ENCODE data around the gene LRRC56. TPM values are rescaled to one million over a fixed set of nuclear protein-coding genes. Genes with fewer than 3 reads are reported as not detected.
A peak's percentile ranks its signal among the peaks of the same experiment; 100 is the strongest.

LRRC56 gene
- total RNA-seq, 1 donor, result 0.45 TPM

DNA sequence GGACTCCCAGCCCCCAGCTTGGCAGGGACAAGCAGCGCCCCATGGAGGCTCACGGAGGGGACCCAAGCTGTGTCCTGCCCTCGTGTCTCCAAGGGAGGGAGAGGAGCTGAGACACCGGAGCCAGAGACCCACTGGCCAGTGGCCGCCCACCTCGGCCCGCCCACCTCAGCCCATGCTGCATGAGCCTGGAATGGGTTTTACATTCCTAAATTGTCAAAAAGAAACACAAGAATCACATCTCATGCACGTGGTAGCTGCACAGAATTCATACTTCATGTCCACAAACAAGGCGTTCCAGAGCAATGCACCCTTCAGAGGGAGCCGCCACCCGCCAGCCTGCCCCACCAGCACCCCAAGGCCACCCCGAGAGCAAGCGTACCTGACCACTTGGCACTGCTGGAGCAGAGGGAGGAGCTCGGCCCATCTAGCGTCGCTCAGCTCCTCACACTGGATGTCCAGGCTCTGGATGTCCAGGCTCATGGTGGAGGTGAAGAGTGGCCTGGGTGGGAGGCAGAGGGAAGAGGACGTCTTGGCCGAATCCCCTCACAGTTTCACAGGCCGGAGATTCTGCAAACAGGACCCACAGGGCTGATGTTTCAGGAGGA, 35.5 kb upstream of the LRRC56 start:
- TF ChIP-seq, protein P1, sequence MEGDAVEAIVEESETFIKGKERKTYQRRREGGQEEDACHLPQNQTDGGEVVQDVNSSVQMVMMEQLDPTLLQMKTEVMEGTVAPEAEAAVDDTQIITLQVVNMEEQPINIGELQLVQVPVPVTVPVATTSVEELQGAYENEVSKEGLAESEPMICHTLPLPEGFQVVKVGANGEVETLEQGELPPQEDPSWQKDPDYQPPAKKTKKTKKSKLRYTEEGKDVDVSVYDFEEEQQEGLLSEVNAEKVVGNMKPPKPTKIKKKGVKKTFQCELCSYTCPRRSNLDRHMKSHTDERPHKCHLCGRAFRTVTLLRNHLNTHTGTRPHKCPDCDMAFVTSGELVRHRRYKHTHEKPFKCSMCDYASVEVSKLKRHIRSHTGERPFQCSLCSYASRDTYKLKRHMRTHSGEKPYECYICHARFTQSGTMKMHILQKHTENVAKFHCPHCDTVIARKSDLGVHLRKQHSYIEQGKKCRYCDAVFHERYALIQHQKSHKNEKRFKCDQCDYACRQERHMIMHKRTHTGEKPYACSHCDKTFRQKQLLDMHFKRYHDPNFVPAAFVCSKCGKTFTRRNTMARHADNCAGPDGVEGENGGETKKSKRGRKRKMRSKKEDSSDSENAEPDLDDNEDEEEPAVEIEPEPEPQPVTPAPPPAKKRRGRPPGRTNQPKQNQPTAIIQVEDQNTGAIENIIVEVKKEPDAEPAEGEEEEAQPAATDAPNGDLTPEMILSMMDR (IDR thresholded peaks at IDR 0.05; ENCODE audit: insufficient read depth, low read length), result no peak
- DNase-seq (ENCODE audit: low read depth), result no peak
- peak overlapping the region; percentile 95 for H3K4me3 ChIP-seq (ENCODE audit: low read depth, low read length)

DNA sequence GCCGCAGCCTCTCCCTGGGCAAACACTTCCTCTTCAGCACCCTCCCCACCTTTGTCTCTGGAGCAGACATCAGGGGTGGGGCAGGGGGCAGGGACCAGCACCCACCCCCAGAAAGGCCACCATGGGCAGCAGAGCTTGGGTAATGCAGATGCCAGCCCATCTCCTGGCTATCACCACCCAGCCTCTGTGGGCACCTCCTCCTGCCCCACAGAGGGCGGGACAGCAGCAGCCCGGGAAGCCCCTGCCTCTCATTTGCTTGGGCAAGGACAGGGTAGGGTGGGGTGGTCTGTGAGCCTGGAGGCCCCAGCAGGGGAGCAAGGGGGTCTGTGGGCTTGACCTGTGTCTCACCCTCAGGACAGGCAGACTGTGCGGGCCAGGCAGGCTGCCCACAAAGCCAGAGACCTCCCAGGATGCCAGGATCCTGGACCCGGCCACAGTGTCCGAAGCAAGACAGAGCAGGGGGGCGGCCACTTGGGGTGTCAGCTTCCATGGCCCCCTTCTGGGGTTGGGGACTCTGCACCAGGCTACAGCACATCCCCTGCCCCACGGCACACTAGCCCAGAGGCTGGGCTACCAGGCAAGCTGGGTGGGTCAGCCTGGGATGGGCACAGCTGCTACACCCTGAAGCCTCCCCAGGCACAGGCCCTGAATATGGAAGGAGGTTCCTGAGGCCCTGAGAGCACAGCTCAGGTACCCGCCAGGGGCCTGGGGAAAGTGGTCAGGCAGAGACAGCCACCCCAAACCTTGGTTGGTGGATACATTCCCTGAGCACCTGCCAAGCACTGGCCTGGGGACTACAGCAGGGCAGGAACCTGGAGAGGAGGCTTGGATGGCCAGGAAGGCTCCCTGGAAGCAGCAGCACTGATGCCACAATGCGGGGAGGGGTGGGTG, 34.8 kb upstream of the LRRC56 start:
- TF ChIP-seq, protein P1 (IDR thresholded peaks at IDR 0.05; ENCODE audit: insufficient read depth, low read length), result no peak
- H3K4me3 ChIP-seq (ENCODE audit: low read depth, low read length), result peak overlapping the region; percentile 95
- DNase-seq (ENCODE audit: low read depth), result no peak

DNA sequence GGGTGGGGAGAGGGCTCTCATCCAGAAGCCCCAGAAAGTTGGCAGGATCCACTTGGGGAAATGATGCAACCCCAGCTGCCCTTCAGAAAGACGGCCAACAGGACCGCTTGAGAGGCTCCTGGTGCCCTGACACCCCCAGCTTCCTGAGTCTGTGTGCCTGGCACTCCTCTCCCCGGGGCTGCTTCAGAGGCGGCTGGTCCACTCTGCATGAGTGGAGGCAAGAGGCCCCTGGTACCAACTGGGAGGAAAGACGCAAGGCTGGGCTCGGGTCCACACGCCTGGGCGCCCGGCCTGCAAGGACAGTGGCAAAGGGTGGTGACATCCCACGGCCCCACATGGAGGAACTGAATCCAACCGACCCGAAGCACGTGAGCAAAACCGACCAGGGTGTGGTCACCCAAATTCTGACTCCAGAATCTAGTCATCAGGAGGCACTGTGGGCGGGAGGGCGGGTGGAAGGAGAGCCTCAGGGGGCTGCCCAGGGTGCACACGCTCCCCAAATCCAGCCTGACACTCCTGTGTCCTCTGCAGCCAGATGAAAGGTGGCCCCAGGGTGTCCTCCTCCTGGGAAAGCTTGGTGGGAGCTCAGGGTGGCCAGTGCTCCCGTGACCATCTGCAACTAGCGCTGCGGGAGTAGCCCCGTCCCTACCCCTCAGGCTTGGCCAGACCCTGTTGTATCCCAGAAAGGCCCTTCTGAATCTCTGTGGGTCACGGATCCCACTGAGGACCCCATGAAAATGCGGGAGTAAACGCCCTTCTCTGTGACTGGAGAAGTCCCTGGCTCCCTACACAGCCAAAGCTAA, 33.9 kb upstream of the LRRC56 start:
- DNase-seq (ENCODE audit: low read depth), result peak; percentile 90
- H3K4me3 ChIP-seq (ENCODE audit: low read depth, low read length), result peak overlapping the region; percentile 95
- TF ChIP-seq, protein P1 (IDR thresholded peaks at IDR 0.05; ENCODE audit: insufficient read depth, low read length), result no peak

DNA sequence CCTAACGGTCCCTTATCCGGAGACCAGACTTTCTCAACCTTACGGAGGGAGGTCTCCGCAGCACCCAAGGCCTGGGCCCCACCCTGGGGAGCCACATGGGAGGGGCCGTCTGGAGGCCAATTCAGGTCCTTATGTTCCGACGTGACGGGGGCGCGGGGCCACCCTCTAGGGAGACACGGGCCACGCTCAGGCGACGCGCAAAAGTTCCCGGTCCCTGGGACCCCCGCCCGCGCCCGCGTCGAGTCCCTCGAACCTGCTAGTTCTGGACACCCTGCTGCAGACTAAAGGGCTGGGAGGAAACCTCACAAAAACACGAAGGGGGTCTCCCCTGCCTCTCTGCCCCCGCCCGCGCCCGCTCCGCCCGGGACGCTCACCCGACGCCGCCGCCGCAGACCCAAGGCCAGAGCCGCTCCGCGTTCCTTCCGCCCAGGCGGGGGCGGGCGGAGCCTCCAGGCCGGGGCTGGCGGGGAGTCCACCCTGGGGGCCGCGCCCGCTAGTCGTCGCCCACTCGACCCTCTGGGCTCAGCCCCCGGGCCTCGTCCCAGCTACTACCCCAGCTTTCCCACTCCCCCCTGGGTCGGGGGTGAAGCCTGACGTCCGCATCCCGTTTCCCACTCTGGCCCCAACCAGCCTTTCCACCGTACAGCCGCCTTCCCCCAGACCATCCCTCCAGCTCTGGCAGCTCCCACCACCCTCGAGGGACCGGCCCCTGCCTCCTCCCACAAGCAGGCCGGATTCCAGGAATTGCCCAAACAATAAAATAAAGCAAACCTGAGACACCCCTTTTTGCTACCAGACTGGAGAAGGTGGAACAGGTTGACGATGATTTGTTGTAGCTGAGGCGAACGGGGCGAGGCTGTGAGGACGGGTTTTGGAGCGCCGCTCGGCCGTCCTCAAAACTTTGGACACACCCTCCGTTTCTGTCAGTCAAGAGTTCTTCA, 33.0 kb upstream of the LRRC56 start:
- peak overlapping the region; percentile 95 for H3K4me3 ChIP-seq (ENCODE audit: low read depth, low read length)
- DNase-seq (ENCODE audit: low read depth), result peak; percentile 82
- TF ChIP-seq, protein P1 (IDR thresholded peaks at IDR 0.05; ENCODE audit: insufficient read depth, low read length), result no peak

DNA sequence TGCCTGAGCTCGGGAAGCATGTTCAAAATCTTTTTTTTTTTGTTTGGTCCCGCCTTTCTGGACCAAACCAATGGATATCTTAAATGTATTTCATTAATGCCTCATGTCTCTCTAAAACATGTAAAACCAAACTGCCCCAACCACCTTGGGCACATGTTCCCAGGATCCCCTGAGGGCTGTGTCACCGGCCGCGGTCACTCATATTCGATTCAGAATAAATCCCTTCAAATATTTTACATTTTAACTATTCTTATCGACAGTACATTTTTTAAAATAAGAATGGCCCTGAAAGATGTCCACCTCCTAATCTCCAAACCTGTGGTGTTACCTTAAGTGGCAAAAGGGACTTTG, 32.4 kb upstream of the LRRC56 start:
- TF ChIP-seq, protein P1 (IDR thresholded peaks at IDR 0.05; ENCODE audit: insufficient read depth, low read length), result no peak
- H3K4me3 ChIP-seq (ENCODE audit: low read depth, low read length), result peak overlapping the region; percentile 95
- no peak for DNase-seq (ENCODE audit: low read depth)

Measured in fibroblast of the aortic adventitia (primary cell).